Kidney capillary endothelial cell (primary cell): ENCODE data around the gene DGKD.

ENCODE experiments used
- DNase-seq: peaks from one replicate; pipeline ENCODE4 v3.0.0-alpha.2; 2018; ENCODE audit warnings: low spot score

DGKD gene

GRCh38 chr2:233338812-233339368, 15.4 kb upstream of the DGKD start:
- DNase-seq: no peak

GRCh38 chr2:233339427-233339826, 14.9 kb upstream of the DGKD start:
- no peak for DNase-seq

GRCh38 chr2:233341296-233341695, 13.0 kb upstream of the DGKD start:
- no peak for DNase-seq

DNA sequence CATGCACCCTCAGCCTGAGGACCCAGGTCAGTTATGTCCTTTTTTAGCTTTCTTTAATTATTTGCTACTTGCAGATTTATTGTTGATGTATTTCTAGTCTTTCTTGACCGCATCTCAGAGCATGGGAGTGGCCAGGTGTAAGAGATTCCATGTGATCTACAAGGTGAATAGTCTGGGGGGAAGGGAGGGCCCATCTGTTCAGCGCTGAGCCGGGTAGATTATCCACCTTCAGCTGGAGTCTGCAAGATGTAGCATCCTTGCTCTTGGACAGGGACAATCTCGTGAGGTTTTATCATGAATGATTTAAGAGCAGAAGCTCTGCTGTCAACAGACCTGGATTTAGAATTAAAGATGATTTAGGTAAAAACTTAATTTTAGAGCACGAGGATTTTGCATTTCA, 12.0 kb upstream of the DGKD start:
- no peak for DNase-seq

DNA sequence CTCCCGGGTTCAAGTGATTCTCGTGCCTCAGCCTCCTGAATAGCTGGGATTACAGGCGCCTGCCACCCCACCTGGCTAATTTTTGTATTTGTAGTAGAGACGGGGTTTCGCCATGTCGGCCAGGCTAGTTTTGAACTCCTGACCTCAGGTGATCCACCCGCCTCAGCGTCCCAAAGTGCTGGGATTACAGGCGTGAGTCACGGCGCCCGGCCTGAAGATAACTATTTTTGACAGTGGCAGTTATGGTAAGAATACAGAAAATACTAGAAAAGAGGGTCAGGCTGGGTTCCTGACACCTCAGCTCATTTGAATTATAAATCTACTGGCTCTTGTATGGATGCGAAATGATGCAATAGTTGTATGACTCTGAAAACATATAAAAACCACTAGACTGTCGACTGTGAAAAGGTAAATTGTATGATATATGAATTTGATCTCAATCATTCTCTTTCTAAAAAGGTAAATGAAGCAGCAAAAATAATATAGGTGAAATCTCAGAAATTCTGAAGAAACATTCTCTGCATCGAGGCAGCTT, 11.1 kb upstream of the DGKD start:
- no peak for DNase-seq

GRCh38 chr2:233346376-233346775, 7.9 kb upstream of the DGKD start:
- DNase-seq: no peak

DNA sequence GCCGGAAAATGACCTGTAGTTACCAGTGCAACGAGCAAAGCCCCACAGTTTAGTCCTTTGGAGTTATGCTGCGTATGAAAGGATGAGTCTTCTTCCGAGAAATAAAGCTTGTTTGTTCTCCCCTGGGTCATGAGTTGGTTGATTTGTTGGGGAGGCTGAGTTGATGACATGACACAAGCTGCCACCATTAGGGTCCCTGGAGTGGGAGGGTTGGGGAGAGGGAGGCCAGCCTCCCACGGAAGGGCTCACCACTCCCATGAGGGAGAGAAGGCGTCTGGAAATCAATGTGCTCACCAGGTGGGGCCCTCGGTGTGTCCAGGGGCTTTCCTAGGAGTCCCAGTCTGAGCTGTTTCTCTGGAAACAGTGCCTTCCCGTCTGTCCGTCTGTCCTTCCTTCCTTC, 7.4 kb upstream of the DGKD start:
- no peak for DNase-seq

DNA sequence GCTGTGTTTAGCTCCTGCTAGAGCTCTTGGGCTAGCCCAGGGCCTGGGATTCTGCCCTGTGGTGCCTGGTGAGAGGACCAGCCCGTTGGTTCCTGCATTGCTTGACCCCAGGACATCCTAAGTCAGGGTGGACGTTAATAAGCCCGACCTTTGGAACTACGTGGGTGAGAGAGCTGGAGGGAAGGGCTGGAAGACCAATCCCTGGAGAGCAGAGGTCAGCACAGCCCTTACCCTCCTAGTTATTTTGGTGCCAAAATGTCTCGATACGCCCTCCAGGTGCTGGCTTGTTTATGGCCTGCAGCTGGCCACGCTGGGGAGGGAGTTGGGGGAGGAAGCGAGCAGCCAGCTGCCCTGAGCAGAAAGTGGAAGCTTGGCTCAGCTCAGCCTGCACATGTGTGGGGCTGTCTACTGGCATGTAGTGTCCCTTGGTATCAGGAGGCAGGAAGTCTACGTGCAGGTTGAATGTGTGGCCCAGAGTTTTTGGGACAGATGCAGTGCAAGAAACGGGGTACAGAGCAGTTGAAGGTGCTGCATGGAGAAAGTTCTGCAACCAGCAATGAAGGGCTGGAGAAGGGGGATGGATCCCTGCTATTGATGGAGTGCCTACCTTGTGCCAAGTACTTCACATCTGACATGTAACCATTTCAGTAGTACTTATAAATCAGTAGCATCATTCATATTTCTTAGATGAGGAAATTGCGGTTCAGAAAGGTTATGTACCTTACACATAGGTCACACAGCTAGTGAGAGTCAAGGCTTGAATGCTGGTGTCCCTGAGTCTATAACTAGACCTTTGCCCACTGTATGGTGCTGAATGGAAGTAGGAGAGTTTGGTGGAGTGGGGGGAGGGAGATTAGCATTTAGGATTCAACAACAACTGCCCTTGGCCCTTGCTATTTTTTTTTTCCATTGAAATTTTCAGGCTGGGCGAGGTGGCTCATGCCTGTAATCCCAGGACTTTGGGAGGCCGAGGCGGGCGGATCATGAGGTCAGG, 5.0 kb upstream of the DGKD start:
- no peak for DNase-seq

- peak; percentile 92 for DNase-seq
Measured at GRCh38 chr2:233350708-233351107, 3.6 kb upstream of the DGKD start.

DNA sequence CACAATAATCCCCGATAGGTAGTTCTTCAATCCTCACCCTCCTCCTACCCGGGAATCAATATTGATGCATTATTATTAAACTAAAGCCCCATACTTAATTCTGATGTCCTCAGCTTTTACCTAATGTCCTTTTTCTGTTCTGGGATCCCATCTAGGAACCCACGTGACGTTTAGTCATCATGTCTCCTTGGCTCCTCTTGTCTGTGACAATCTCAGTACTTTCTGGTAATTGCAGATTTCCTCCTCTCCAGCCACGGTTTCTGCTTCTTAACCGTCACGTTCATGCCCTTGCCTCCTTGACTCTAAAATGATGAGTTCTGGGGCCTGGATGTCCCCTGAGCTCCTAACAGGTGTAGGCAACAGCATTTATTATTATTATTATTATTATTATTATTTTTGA, 2.9 kb upstream of the DGKD start:
- DNase-seq: no peak

GRCh38 chr2:233352141-233352842, 2.0 kb upstream of the DGKD start:
- no peak for DNase-seq

GRCh38 chr2:233353101-233353768, 1.1 kb upstream of the DGKD start:
- no peak for DNase-seq

DNA sequence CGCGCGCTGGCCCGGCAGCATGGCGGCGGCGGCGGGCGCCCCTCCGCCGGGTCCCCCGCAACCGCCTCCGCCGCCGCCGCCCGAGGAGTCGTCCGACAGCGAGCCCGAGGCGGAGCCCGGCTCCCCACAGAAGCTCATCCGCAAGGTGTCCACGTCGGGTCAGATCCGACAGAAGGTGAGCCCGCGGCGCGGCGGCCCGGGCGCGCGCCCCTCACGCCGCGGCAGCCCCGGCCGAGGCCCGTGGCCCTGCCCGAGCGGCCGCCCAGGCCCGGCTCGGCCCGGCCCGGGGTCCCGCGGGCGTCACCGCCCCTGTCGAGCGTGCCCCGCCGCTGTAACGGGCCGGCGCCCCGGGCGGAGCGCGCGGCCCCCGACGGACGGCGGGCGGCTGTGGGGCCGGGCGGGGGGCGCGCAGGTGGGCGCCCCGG, 218 bp downstream of the DGKD start:
- no peak for DNase-seq

- DNase-seq: no peak
Measured at GRCh38 chr2:233354971-233355574, 779 bp downstream of the DGKD start.

DNA sequence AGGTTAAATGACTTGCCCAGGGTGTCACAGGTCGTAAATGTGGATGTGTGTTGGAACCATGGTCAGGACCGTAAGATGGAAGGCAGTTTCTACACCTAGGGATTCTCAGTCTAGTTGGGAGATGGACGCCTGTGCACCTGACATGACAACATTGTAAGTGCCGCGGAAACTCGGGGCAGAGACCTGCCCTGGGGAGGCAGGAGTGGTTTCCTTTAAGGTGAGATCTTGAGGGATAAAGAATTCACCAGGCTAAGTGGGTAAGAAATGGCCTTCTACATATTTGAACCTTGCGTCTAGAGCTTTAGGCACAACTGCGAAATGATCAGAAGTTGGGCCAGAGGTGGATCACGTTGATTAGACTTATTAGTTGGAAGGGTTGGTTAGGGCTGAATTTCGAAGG, 1.6 kb downstream of the DGKD start:
- DNase-seq: no peak

DNA sequence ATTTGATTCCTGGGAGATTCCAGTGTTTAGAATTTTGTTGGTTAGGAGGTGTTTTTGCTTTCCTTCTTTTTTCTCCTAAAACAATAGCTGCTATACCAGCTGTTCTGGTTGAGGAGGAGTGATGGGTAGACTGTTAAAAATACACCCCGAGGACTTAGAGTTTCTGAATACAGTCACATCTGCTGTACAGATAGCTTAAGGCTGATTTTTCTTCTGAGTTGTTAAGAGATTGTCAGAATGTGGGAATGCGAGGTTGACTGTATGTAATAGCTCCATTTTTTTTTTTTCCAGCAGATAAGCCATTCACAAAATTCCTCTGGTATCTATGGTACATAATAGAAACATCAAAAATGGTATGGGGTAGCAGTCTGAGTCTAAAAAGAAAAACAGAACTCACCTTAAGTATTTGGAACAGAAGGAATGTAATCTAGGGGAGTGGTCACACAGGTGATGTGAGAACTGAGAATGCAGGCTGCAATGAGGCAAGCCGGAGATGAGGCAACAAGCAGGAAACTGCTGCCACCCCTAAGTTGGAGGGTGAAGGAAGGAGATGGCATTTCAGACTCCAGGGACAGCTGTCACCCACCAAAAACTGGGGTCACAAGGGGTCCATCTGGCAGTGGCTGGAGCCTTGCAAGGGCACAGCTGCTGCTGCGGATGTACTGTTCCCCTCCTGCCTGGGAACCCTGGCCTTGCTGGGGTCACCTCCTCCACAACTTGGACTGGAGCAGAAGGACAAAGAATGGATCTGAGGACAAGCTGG, 2.4 kb downstream of the DGKD start:
- DNase-seq: no peak

- no peak for DNase-seq
Measured at GRCh38 chr2:233358335-233358734, 4.0 kb downstream of the DGKD start.

GRCh38 chr2:233358947-233359346, 4.7 kb downstream of the DGKD start:
- DNase-seq: no peak

DNA sequence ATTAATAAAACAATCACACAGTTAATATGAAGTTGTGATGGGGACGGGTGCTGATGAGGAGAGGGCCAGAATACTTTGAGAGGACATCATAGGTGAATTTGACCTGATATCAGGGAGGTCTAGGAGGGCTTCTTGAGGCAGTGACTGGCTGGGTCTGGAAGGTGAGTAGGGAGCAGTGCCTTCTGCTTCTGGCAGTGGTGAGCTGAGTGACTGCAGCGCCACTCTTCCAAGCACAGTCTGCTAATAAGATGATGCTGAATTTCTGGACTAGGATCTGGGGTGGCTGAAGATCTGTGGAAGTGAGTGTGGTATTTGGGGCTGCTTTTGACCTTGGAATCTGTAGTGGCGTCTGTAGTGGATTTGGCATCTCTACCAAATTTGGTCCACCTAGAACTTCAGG, 5.5 kb downstream of the DGKD start:
- no peak for DNase-seq

GRCh38 chr2:233360771-233361176, 6.5 kb downstream of the DGKD start:
- no peak for DNase-seq

GRCh38 chr2:233361297-233361696, 7.0 kb downstream of the DGKD start:
- no peak for DNase-seq
